Naive thymus-derived CD4-positive, alpha-beta T cell (primary cell): Measurements from ENCODE around the gene TMPO. TPM values are rescaled to one million over a fixed set of nuclear protein-coding genes. Genes with fewer than 3 reads are reported as not detected.
A peak's percentile ranks its signal among the peaks of the same experiment; 100 is the strongest.

Source experiments
- ATAC-seq: fragments of 150-1000 bp; cut with Tn5 transposase; 2 replicates; pipeline ENCODE4 v1.10.0; 2021; ENCODE audit warnings: mild to moderate bottlenecking, moderate library complexity
- CTCF ChIA-PET: fragments of 350-600 bp; sonication (Branson Sonifier 250); formaldehyde crosslinking; loops from one replicate; lab custom pipeline; 2021; ENCODE audit warnings: antibody characterized with exemption; lab: Charles Lee
- POLR2A ChIA-PET: fragments of 350-600 bp; sonication (Branson Sonifier 250); formaldehyde crosslinking; loops from one replicate; lab custom pipeline; 2021; ENCODE audit warnings: antibody characterized with exemption, inconsistent platforms; lab: Charles Lee
- DNase-seq, 9 donors: peaks; one replicate each; pipeline versions ENCODE4 v3.0.0 to v3.0.0-alpha.2; 2020 to 2022; ENCODE audit warnings: mixed read lengths in 1 of 9
- H3K27ac ChIP-seq: one replicate; pipeline ENCODE4 v1.7.0; 2013; ENCODE audit warnings: mild to moderate bottlenecking, low read depth, low read length, moderate library complexity
- H3K27me3 ChIP-seq, 2 donors: one replicate each; pipeline ENCODE4 v1.7.0; 2013; ENCODE audit warnings: low read length in 2 of 2, mild to moderate bottlenecking in 2 of 2, moderate library complexity in 2 of 2; ENCODE audit not compliant: control insufficient read depth in 2 of 2, insufficient read depth in 2 of 2
- H3K36me3 ChIP-seq, 3 experiments: 1 replicate in 2 of 3; 2 replicates in 1 of 3; pipeline ENCODE4 v1.7.0; 2013; ENCODE audit warnings: low read length in 3 of 3, mild to moderate bottlenecking in 3 of 3, moderate library complexity in 1 of 3; ENCODE audit not compliant: insufficient read depth in 3 of 3, control insufficient read depth in 2 of 3
- H3K4me1 ChIP-seq, 2 donors: one replicate each; pipeline ENCODE4 v1.7.0; 2013; ENCODE audit warnings: low read length in 2 of 2, mild to moderate bottlenecking in 2 of 2, moderate library complexity in 1 of 2; ENCODE audit not compliant: control insufficient read depth in 2 of 2, insufficient read depth in 2 of 2
- H3K4me3 ChIP-seq: 2 replicates; pipeline ENCODE4 v1.7.0; 2013; ENCODE audit warnings: mild to moderate bottlenecking, low read length
- H3K9me3 ChIP-seq, 3 experiments: 1 replicate in 2 of 3; 2 replicates in 1 of 3; pipeline ENCODE4 v1.7.0; 2013; ENCODE audit warnings: low read length in 3 of 3; ENCODE audit not compliant: control insufficient read depth in 2 of 3
- H3K27ac Mint-ChIP-seq, 9 donors: one replicate each; pipeline ENCODE4 v1.8.0; 2020 to 2022; ENCODE audit warnings: mixed read lengths in 9 of 9, mild to moderate bottlenecking in 8 of 9, moderate library complexity in 5 of 9, inconsistent platforms in 2 of 9
- H3K27me3 Mint-ChIP-seq, 5 donors: one replicate each; pipeline ENCODE4 v1.8.0; 2021 to 2022; ENCODE audit warnings: mixed read lengths in 5 of 5, mild to moderate bottlenecking in 1 of 5
- H3K36me3 Mint-ChIP-seq, 5 donors: one replicate each; pipeline ENCODE4 v1.8.0; 2020 to 2022; ENCODE audit warnings: mixed read lengths in 5 of 5, mild to moderate bottlenecking in 3 of 5, inconsistent platforms in 1 of 5
- H3K4me1 Mint-ChIP-seq, 7 donors: one replicate each; pipeline ENCODE4 v1.8.0; 2020 to 2022; ENCODE audit warnings: mixed read lengths in 7 of 7, mild to moderate bottlenecking in 3 of 7, inconsistent platforms in 1 of 7
- H3K4me3 Mint-ChIP-seq, 10 donors: one replicate each; pipeline ENCODE4 v1.8.0; 2020 to 2022; ENCODE audit warnings: mild to moderate bottlenecking in 10 of 10, mixed read lengths in 10 of 10, moderate library complexity in 6 of 10, inconsistent platforms in 2 of 10
- H3K9me3 Mint-ChIP-seq, 11 donors: one replicate each; pipeline ENCODE4 v1.8.0; 2020 to 2022; ENCODE audit warnings: mixed read lengths in 11 of 11, mild to moderate bottlenecking in 4 of 11, inconsistent platforms in 1 of 11, moderate library complexity in 1 of 11
- intact Hi-C, 2 donors: fragments of 100-400 bp; cut with micrococcal nuclease; formaldehyde crosslinking; loops; one replicate each; pipeline ENCODE4 v1.15.1; 2023
- polyA plus RNA-seq, 2 donors: library from polyadenylated mRNA; unstranded; fragments of 300-500 nt; fragmentation: Illumina TruSeq; gene quantifications; one replicate each; pipeline ENCODE4 v1.2.3, GENCODE V29; 2021
- total RNA-seq, 6 experiments: library from RNA in 5 of 6; stranded (reverse) in 5 of 6; gene quantifications; 1 replicate in 5 of 6; 2 replicates in 1 of 6; pipeline ENCODE4 v1.2.3 and lab custom pipeline; 2021 to 2026

TMPO gene
- total and polyA plus RNA-seq, 7 experiments from 2014 or later, result 62.8 to 267 (median 92.7) TPM

DNA sequence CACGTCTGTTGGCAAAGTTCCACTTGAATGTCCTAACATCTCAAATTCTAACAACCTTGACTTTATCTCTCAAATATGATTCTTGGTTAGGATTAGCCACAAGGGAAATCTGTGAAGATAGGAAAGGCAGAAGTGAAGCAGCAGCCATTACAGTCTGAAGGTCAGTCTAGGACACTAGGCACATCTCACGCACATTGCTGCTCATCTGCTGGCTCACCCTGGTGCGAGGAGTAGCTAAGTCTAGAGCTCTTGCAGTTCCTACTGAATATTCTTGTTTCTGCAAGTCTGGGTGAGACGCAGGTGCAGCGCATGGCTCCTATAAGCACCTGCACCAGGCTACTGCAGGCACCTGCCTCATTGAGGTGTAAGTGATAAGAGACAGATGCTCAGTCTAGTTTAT lies 71.7 kb downstream of the TMPO start:
- no peak overlapping the region for H3K4me3 ChIP-seq
- Mint-ChIP-seq H3K4me3 (no peak overlapping the region), H3K27me3 (peaks cover 0 to 9% (median 0%) of the 10 kb centered on the region in 5 donors), H3K36me3 (no peaks in the 10 kb centered on the region), H3K4me1 (peaks cover 0 to 6% (median 3%) of the 10 kb centered on the region in 7 donors), H3K27ac (no peak overlapping the region), H3K9me3 (no peaks in the 10 kb centered on the region)
- intact Hi-C loops, result no loop called here
- ATAC-seq (no peak), DNase-seq (no peak)
- ChIA-PET CTCF (no interaction called here), POLR2A (interaction anchor here (0.7 kb wide), 1 partner anchor 25 kb away, joined by 5 read pairs; no protein-coding TSS in a partner anchor)
- no peak overlapping the region for H3K27ac ChIP-seq
- H3K36me3 ChIP-seq, result no peaks in the 10 kb centered on the region
- no peaks in the 10 kb centered on the region for H3K9me3 ChIP-seq
- H3K4me1 ChIP-seq, result no peaks in the 10 kb centered on the region
- no peaks in the 10 kb centered on the region for H3K27me3 ChIP-seq

DNA sequence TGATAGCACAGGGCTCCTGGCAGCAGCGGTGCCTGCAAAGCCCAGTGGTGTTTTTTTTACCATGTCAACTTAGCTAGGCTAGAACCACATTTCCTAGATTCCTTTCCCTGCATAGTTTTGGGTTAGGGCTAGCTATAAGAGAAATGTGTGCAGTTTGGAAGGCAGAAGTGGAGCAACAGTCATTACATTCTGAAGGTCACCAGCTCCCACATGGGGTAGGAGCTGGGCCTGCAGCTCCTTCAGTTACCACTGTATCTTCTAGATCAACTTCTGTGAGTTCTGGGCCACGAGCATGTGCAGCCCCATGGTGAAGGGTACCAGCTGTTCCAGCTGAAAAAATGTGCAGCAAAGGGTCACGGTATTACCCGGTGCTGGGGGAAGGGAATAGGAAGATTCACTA lies 75.8 kb downstream of the TMPO start:
- intact Hi-C loops, result loop anchor here (5.0 to 10.0 kb wide), 2 partner anchors 1611 to 1614 kb away; partner anchors contain the start of gene ACTR6 (in 2 of the 2)
- CTCF ChIA-PET, result interaction anchor here (0.7 kb wide), 2 partner anchors 61 to 97 kb away, joined by 3 to 9 read pairs; no protein-coding TSS in a partner anchor

DNA sequence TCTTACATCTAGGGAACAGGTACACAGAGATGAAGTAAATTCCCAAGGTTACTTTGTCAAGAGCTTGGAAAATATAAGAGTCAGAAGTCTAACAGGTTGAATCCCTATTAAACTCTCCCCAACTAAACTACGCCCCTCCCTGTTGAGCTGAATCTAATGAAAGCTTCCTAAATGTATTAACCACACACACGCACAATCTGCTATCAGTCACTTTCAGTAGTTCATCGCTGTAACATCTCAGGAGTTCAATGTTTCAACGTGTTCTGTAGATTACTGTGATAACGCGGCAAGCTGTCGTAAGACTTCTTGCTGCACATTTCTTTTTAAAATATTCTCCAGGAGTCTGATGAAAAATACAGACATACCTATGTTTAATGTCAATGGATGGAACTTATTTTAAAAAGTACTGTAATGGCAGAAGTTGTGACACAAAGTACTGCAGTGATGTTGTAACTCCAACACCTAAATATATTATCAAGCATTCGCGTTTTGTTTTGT lies 77.5 kb downstream of the TMPO start:
- Histone ChIP-seq H3K9me3 (no peaks in the 10 kb centered on the region), H3K4me1 (peaks cover 17 to 22% of the 10 kb centered on the region in 2 donors), H3K27ac (peak overlapping the region; percentile 95), H3K27me3 (no peaks in the 10 kb centered on the region), H3K4me3 (peak overlapping the region; percentile 77), H3K36me3 (peaks cover 0 to 23% (median 7%) of the 10 kb centered on the region in 3 experiments)
- no peaks in the 10 kb centered on the region for H3K9me3 Mint-ChIP-seq
- ATAC-seq (peak; percentile 8), DNase-seq (peak in 1 of 9 donors; percentile 37)
- H3K4me1 Mint-ChIP-seq, result peaks cover 20 to 42% (median 36%) of the 10 kb centered on the region in 7 donors
- H3K27me3 Mint-ChIP-seq, result peaks cover 0 to 2% (median 0%) of the 10 kb centered on the region in 5 donors
- H3K27ac Mint-ChIP-seq, result peak overlapping the region; percentile 98 to 100 (median 99)
- ChIA-PET POLR2A (interaction anchor here (0.5 to 4.5 kb wide), 14 partner anchors 13 to 100 kb away, joined by 3 to 55 read pairs (median 6); partner anchors contain the start of genes IKBIP and TMPO), CTCF (interaction anchor here (0.8 to 3.0 kb wide), 5 partner anchors 18 to 101 kb away, joined by 3 to 12 read pairs (median 5); no protein-coding TSS in a partner anchor)
- peak overlapping the region; percentile 88 to 99 (median 96) for H3K4me3 Mint-ChIP-seq
- H3K36me3 Mint-ChIP-seq, result peaks cover 0 to 21% (median 7%) of the 10 kb centered on the region in 5 donors
- intact Hi-C loops, result loop anchor here (1.0 to 10.0 kb wide), 13 partner anchors 26 to 1686 kb away; partner anchors contain the start of genes ACTR6 (in 2 of the 2), APAF1 (in 2 of the 2), NEDD1 (in 2 of the 2) and TMPO (in 2 of the 2)

More for the DNA sequence above, 75.8 kb downstream of the TMPO start:
- POLR2A ChIA-PET, result no interaction called here
- no peak overlapping the region for H3K4me3 ChIP-seq
- H3K27me3 ChIP-seq, result no peaks in the 10 kb centered on the region
- no peak for DNase-seq
- Mint-ChIP-seq H3K9me3 (no peaks in the 10 kb centered on the region), H3K27me3 (peaks cover 0 to 2% (median 0%) of the 10 kb centered on the region in 5 donors), H3K27ac (peak overlapping the region in 8 of 9 donors; percentile 46 to 88 (median 74)), H3K36me3 (peaks cover 0 to 20% (median 6%) of the 10 kb centered on the region in 5 donors), H3K4me3 (peak overlapping the region in 6 of 10 donors; percentile 33 to 73 (median 48)), H3K4me1 (peaks cover 19 to 30% (median 26%) of the 10 kb centered on the region in 7 donors)
- no peaks in the 10 kb centered on the region for H3K9me3 ChIP-seq
- peaks cover 17% of the 10 kb centered on the region in 2 donors for H3K4me1 ChIP-seq
- no peak for ATAC-seq
- H3K27ac ChIP-seq, result no peak overlapping the region
- H3K36me3 ChIP-seq, result peaks cover 0 to 8% (median 0%) of the 10 kb centered on the region in 3 experiments

DNA sequence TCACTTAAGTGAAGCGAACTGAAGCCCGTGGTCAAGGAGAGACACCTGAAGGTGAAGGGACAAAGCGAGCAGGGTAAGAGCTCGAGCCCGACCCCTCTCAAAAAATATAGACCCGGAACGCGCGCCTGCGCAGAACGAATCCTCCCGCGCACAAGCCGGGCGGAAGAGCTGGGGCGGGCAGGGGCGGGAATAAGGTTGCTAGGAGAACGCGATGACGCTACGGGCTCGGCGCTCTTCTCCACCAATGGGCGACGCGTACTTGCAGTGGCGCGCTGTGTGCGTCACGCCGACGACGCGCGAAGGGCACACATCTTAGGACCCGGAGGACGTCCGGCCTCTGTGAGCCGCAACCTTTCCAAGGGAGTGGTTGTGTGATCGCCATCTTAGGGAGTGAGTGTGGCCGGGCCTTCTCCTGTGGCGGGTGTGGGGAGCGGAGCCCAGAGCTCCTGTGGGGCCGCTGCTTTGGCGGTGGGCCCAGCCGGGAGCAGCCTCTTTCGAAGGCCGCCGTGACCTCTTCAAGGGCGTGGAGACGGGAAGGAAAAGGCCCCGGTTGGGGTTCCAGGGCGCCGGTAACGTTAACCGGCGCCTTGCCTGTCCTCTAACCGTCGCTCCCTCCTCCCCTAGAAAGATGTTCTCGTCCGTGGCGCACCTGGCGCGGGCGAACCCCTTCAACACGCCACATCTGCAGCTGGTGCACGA lies 78.1 kb downstream of the TMPO start, which contains the start of gene SLC25A3:
Gene SLC25A3 (plus strand): TSS at position 336 of the 699 bp plus-strand sequence. CDS start 293 bp downstream, at position 629.
- Histone ChIP-seq H3K4me1 (peaks cover 17 to 22% of the 10 kb centered on the region in 2 donors), H3K4me3 (peak within 1 kb of the TSS; percentile 80), H3K9me3 (no peaks in the 10 kb centered on the region), H3K27me3 (no peaks in the 10 kb centered on the region), H3K36me3 (peaks cover 0 to 28% (median 11%) of the 10 kb centered on the region in 3 experiments), H3K27ac (peak within 1 kb of the TSS; percentile 95)
- H3K27ac Mint-ChIP-seq, result peak within 1 kb of the TSS; percentile 98 to 100 (median 99)
- peaks cover 20 to 48% (median 36%) of the 10 kb centered on the region in 7 donors for H3K4me1 Mint-ChIP-seq
- ChIA-PET CTCF (interaction anchor here (0.8 to 3.0 kb wide), 6 partner anchors 18 to 102 kb away, joined by 3 to 12 read pairs (median 5); no protein-coding TSS in a partner anchor), POLR2A (interaction anchor here (0.5 to 4.5 kb wide), 15 partner anchors 12 to 91 kb away, joined by 3 to 55 read pairs (median 6); partner anchors contain the start of genes IKBIP and TMPO)
- no peaks in the 10 kb centered on the region for H3K9me3 Mint-ChIP-seq
- intact Hi-C loops, result loop anchor here (1.0 to 10.0 kb wide), 13 partner anchors 26 to 1687 kb away; partner anchors contain the start of genes ACTR6 (in 2 of the 2), APAF1 (in 2 of the 2), NEDD1 (in 2 of the 2) and TMPO (in 2 of the 2)
- H3K27me3 Mint-ChIP-seq, result peaks cover 0 to 2% (median 0%) of the 10 kb centered on the region in 5 donors
- H3K36me3 Mint-ChIP-seq, result peaks cover 0 to 26% (median 9%) of the 10 kb centered on the region in 5 donors
- DNase-seq (peak; percentile 79 to 96 (median 92)), ATAC-seq (peak; percentile 98)
- peak within 1 kb of the TSS; percentile 88 to 99 (median 96) for H3K4me3 Mint-ChIP-seq

DNA sequence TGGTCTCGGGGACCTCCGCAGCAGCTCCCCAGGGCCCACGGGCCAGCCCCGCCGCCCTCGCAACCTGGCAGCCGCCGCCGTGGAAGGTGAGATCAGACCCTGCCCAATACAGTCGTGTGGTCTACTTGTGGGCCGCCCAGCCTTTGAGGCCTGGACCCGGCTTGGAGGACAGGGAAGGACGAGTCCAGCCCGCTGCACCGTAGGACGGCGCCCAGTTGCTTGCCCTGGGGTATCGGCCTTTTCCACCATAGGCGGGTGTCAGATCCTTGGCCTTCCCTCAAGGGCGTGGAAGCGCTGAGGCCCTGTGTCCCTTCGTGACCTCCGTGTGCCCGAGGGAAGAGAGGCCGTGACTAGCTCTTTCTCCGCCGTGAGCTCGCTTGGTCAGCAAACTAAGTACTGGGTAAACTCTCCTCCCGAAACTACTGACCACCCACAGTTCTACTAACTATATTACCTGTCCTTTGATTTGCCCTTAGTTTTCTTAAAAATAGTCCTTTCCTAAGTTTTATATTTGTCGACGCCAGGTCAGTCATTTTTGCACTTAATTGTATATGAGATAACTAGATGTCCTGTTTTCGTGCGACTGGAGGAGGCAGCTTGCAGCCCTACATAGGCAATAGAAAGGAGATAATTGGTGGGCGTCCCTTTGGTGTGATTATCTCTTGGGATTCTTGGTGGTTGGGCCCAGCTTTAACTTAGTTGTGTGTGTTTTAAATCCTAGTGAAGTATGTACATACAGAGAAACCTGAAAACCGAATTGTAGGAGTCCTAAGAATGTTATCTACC lies 78.9 kb downstream of the TMPO start:
- Histone ChIP-seq H3K4me1 (peaks cover 17 to 22% of the 10 kb centered on the region in 2 donors), H3K9me3 (no peaks in the 10 kb centered on the region), H3K27me3 (no peaks in the 10 kb centered on the region), H3K4me3 (peak overlapping the region; percentile 80), H3K36me3 (peaks cover 0 to 36% (median 14%) of the 10 kb centered on the region in 3 experiments), H3K27ac (peak overlapping the region; percentile 95)
- peak overlapping the region; percentile 98 to 100 (median 99) for H3K27ac Mint-ChIP-seq
- CTCF ChIA-PET, result interaction anchor here (0.6 to 3.0 kb wide), 6 partner anchors 27 to 103 kb away, joined by 3 to 12 read pairs (median 5); no protein-coding TSS in a partner anchor
- H3K4me1 Mint-ChIP-seq, result peaks cover 20 to 49% (median 36%) of the 10 kb centered on the region in 7 donors
- intact Hi-C loops, result loop anchor here (5.0 to 10.0 kb wide), 2 partner anchors 1608 to 1611 kb away; partner anchors contain the start of gene ACTR6 (in 2 of the 2)
- POLR2A ChIA-PET, result interaction anchor here (0.9 to 4.5 kb wide), 13 partner anchors 12 to 108 kb away, joined by 3 to 55 read pairs (median 6); partner anchors contain the start of genes IKBIP and TMPO
- DNase-seq, result peak in 1 of 9 donors; percentile 15
- H3K36me3 Mint-ChIP-seq, result peaks cover 0 to 26% (median 10%) of the 10 kb centered on the region in 5 donors
- H3K4me3 Mint-ChIP-seq, result peak overlapping the region; percentile 88 to 99 (median 96)
- peak; percentile 1 for ATAC-seq
- H3K27me3 Mint-ChIP-seq, result peaks cover 0 to 2% (median 0%) of the 10 kb centered on the region in 5 donors
- no peaks in the 10 kb centered on the region for H3K9me3 Mint-ChIP-seq
